ENCODE measurements around the gene SURF2. TPM values are rescaled to one million over a fixed set of nuclear protein-coding genes. Genes with fewer than 3 reads are reported as not detected.

SURF2 gene
- total RNA-seq, 1 donor from 2014 or later, result 21.0 TPM

GRCh38 chr9:133335924-133336811 is 20.2 kb upstream of the SURF2 start, which contains the start of gene SURF6:
TSS of gene SURF6 (minus strand) at chr9:133336188. CDS start at chr9:133336132, 56 bp downstream.
- DNase-seq (ENCODE audit: extremely low read depth, low read depth, low spot score), result no peak

- no peak for DNase-seq (ENCODE audit: extremely low read depth, low read depth, low spot score)
Measured at GRCh38 chr9:133339641-133340040, 16.7 kb upstream of the SURF2 start.

- DNase-seq (ENCODE audit: extremely low read depth, low read depth, low spot score), result no peak
Measured at GRCh38 chr9:133340256-133340655, 16.1 kb upstream of the SURF2 start.

- DNase-seq (ENCODE audit: extremely low read depth, low read depth, low spot score), result no peak
Measured at GRCh38 chr9:133340916-133341315, 15.4 kb upstream of the SURF2 start.

- no peak for DNase-seq (ENCODE audit: extremely low read depth, low read depth, low spot score)
Measured at GRCh38 chr9:133341369-133342068, 14.8 kb upstream of the SURF2 start.

- no peak for DNase-seq (ENCODE audit: extremely low read depth, low read depth, low spot score)
Measured at GRCh38 chr9:133342069-133342406, 14.3 kb upstream of the SURF2 start.

- no peak for DNase-seq (ENCODE audit: extremely low read depth, low read depth, low spot score)
Measured at GRCh38 chr9:133342570-133342969, 13.8 kb upstream of the SURF2 start.

- DNase-seq (ENCODE audit: extremely low read depth, low read depth, low spot score), result no peak
Measured at GRCh38 chr9:133344071-133344470, 12.3 kb upstream of the SURF2 start.

- no peak for DNase-seq (ENCODE audit: extremely low read depth, low read depth, low spot score)
Measured at GRCh38 chr9:133344979-133345378, 11.4 kb upstream of the SURF2 start.

GRCh38 chr9:133345596-133345995 is 10.8 kb upstream of the SURF2 start:
- DNase-seq (ENCODE audit: extremely low read depth, low read depth, low spot score), result no peak

GRCh38 chr9:133346021-133346785 is 10.1 kb upstream of the SURF2 start:
- no peak for DNase-seq (ENCODE audit: extremely low read depth, low read depth, low spot score)

GRCh38 chr9:133347515-133347984 is 8.8 kb upstream of the SURF2 start:
- DNase-seq (ENCODE audit: extremely low read depth, low read depth, low spot score), result no peak

GRCh38 chr9:133347985-133348717 is 8.2 kb upstream of the SURF2 start, which contains the start of the genes MED22 and RPL7A:
TSS of gene MED22 (minus strand) at chr9:133348131. CDS start at chr9:133346662, 1,469 bp downstream.
TSS of gene RPL7A (plus strand) at chr9:133348218. CDS start at chr9:133348244, 26 bp downstream.
- peak; percentile 88 for DNase-seq (ENCODE audit: extremely low read depth, low read depth, low spot score)

- no peak for DNase-seq (ENCODE audit: extremely low read depth, low read depth, low spot score)
Measured at GRCh38 chr9:133348718-133349573, 7.4 kb upstream of the SURF2 start.

GRCh38 chr9:133349965-133350616 is 6.3 kb upstream of the SURF2 start:
- DNase-seq (ENCODE audit: extremely low read depth, low read depth, low spot score), result no peak

- DNase-seq (ENCODE audit: extremely low read depth, low read depth, low spot score), result no peak
Measured at GRCh38 chr9:133351526-133351907, 4.8 kb upstream of the SURF2 start.

- DNase-seq (ENCODE audit: extremely low read depth, low read depth, low spot score), result no peak
Measured at GRCh38 chr9:133351908-133352634, 4.3 kb upstream of the SURF2 start.

Measured in glomerular endothelial cell (primary cell).